HG03066 (cell line): Measurements from ENCODE around the gene CDR2L.
"Not testable (repeated sequence)": the region's sequence is repeated elsewhere in the genome, so short reads cannot be mapped to it uniquely, and the experiment has no call there.

Experiments used
- ATAC-seq: cut with Tn5 transposase; IDR thresholded peaks from one replicate; pipeline ENCODE4 v1.9.1; 2021; ENCODE audit warnings: low read depth; ENCODE audit not compliant: unreplicated experiment

The CDR2L gene

GRCh38 chr17:74957935-74958740, 29.3 kb upstream of the CDR2L start:
- ATAC-seq, result no peak

- no peak for ATAC-seq
Observed at GRCh38 chr17:74959826-74960515, 27.5 kb upstream of the CDR2L start.

GRCh38 chr17:74960570-74961342, 26.7 kb upstream of the CDR2L start:
- ATAC-seq, result no peak

GRCh38 chr17:74961657-74962350, 25.6 kb upstream of the CDR2L start:
- ATAC-seq, result no peak

- ATAC-seq, result no peak
Observed at GRCh38 chr17:74962622-74963394, 24.6 kb upstream of the CDR2L start.

- no peak for ATAC-seq
Observed at GRCh38 chr17:74963656-74964055, 23.8 kb upstream of the CDR2L start.

- ATAC-seq, result no peak
Observed at GRCh38 chr17:74964246-74964761, 23.1 kb upstream of the CDR2L start.

- no peak for ATAC-seq
Observed at GRCh38 chr17:74964988-74965622, 22.3 kb upstream of the CDR2L start.

GRCh38 chr17:74968361-74968780, 19.1 kb upstream of the CDR2L start:
- no peak for ATAC-seq

- not testable (repeated sequence) for ATAC-seq
Observed at GRCh38 chr17:74969501-74969900, 17.9 kb upstream of the CDR2L start.

GRCh38 chr17:74970395-74970794, 17.0 kb upstream of the CDR2L start:
- no peak for ATAC-seq

- no peak for ATAC-seq
Observed at GRCh38 chr17:74971069-74971841, 16.2 kb upstream of the CDR2L start.

GRCh38 chr17:74971842-74972106, 15.7 kb upstream of the CDR2L start:
- ATAC-seq, result no peak

- no peak for ATAC-seq
Observed at GRCh38 chr17:74972107-74972972, 15.1 kb upstream of the CDR2L start, which contains the start of gene HID1. Gene HID1, minus strand, starts transcription at chr17:74972759. Its CDS starts 103 bp downstream, at chr17:74972656.

- ATAC-seq, result no peak
Observed at GRCh38 chr17:74972973-74973328, 14.5 kb upstream of the CDR2L start.

GRCh38 chr17:74975943-74976342, 11.5 kb upstream of the CDR2L start:
- no peak for ATAC-seq

GRCh38 chr17:74977802-74978201, 9.6 kb upstream of the CDR2L start:
- ATAC-seq, result no peak

- ATAC-seq, result no peak
Observed at GRCh38 chr17:74978240-74978639, 9.2 kb upstream of the CDR2L start.
